GM18505 (cell line): ENCODE results near the gene LITAF.
"Not testable (repeated sequence)": the region's sequence is repeated elsewhere in the genome, so short reads cannot be mapped to it uniquely, and the experiment has no call there.

Source experiments
- ATAC-seq: cut with Tn5 transposase; IDR thresholded peaks from one replicate; pipeline ENCODE4 v1.9.1; 2021; ENCODE audit not compliant: unreplicated experiment
- POLR2A ChIP-seq: IDR thresholded peaks from 4 replicates; pipeline ENCODE4 v1.6.1; 2011; ENCODE audit warnings: borderline replicate concordance; ENCODE audit not compliant: insufficient read depth, insufficient read length; ENCODE audit errors: extremely low read depth

Gene LITAF

DNA sequence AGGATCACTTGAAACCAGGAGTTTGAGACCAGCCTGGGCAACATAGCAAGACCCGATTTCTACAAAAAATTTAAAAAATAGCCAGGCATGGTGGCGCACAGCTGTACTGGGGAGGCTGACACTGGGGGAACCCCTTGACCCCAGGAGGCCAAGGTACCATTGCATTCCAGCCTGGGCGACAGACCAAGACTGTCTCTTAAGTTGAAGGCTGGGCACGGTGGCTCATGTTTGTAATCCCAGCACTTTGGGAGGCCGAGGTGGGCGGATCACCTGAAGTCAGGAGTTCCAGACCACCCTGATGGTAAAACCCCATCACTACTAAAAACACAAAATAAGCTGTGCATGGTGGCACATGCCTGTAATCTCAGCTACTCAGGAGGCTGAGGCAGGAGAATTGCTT is 74.9 kb downstream of the LITAF start:
- TF ChIP-seq POLR2A: no peak
- no peak for ATAC-seq

DNA sequence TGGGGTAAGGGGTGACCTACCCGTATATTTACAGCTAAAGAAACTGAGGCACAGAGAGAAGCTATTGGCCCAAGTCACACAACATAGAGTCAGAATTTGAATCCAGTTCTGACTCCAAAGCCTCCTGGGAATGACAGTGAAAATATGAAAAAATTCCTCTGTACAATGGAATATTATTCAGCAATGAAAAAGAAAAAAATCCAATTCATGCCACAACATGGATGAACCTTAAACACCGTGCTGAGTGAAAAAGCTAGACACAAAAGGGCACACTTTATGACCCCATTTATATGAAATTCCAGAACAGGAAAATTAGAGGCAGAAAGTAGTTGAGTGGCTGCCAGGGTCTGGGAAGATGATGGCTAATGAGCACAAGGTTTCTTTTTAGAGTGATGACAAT is 75.4 kb downstream of the LITAF start:
- no peak for ATAC-seq
- no peak for TF ChIP-seq POLR2A

DNA sequence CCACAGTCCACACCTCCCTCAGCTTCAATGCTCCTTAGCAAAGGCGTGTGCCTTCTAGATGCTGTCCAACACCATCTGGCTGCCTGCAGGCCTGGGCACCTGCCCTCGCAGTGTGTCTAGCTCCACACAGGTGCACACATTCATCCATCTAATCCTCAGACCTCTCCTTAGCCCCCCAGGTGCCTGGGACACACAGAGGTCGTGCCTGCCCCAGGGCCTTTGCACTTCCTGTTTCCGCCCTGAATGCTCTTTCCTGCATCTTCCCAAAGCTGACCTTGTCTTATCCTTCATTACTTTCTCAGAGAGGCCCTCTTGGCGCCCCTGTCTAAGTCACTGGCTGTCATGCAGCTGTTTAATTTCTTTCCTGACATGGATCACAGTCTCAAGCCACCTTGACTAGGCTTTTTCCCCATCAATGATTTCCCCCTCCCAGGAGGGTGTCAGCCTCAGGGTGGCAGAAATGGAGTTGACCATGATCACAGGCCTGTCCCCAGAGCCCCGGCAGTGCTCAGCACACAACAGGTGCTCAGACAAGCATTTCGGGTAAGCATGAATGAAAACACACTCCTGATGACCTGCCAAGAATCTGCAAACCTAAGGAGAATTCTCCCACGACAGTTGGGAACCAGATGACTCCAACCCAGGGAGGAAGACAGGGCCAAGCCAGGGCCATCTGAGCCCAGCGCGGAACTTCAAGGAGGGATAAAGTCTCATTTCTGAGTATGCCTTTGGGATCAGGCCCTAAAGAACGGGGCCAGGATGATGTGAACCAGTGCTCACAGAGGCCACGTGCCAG is 76.3 kb downstream of the LITAF start:
- TF ChIP-seq POLR2A: no peak
- ATAC-seq: no peak

DNA sequence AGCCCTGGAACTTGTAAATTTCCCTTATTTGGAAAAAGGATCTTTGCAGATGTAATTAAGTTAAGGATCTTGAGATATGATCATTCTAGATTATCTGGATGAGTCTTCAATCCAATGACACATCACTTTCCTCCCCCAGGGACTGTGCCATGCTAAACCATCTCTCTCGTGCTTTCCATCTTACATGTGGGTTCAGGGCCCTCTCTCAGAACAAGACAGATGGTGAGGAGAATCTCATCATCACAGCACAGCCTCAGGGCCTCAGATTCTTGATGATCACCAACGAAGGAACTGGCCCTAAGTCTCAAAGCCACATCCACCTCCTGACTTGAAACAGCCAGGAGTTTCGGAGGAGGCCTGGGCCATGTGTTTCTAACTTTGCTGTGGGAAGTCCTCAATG is 78.7 kb downstream of the LITAF start:
- ATAC-seq: no peak
- TF ChIP-seq POLR2A: no peak

DNA sequence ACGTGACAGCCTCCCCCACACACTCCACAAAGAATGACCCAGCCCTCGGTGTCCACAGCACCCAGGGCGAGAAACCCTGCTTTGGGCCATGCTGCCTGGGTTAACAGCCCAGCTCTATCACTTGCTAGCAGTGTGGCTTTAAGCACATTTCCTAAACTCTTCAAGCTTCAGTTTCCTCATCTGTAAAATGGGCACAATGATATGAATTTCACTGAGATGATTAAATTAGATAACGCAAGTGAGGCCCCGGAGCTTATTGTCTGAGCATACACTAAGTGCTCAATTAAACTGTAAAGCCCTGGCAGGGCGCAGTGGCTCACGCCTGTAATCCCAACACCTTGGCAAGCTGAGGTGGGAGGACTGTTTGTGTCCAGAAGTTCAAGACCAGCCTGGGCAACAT is 79.4 kb downstream of the LITAF start:
- no peak for ATAC-seq
- TF ChIP-seq POLR2A: no peak

DNA sequence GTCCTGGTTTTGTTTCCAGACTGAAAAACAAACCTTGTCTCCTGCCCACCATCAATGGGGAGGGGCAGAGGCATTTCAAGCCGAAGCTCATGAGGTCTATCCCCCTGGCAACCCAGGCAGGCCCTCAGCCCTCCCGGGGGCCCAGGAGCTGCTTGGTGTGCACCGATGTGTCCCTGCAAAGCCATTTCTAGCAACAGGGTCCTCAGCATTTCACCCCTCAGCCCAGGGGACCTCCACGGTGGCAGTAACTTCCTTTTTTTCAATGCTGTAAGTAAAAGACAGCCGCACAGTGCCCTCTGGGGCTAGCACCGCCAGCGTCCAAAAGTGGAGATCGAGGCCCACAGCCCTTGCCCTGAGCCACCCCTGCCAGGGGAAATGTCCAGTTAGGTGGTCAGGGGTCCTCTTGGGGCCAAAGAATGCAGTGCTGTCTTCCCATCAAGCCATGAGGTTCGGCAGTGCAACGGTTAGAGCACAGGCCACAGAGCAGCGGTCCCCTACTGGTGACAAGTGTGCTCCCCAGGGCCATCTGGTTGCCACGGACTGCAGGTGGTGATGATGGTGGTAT is 79.9 kb downstream of the LITAF start:
- ATAC-seq: no peak
- no peak for TF ChIP-seq POLR2A

DNA sequence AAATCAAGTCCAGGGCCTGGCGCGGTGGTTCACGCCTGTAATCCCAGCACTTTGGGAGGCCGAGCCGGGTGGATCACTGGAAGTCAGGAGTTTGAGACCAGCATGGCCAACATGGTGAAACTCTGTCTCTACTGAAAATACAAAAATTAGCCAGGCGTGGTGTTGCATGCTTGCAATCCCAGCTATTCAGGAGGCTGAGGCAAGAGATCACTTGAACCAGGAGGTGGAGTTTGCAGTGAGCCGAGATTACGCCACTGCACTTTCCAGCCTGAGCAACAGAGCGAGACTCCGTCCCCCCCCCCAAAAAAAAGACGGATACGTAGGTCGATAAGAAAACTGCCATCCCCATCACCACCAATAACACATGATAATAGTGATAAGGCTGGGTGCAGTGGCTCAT is 82.5 kb downstream of the LITAF start:
- not testable (repeated sequence) for ATAC-seq

DNA sequence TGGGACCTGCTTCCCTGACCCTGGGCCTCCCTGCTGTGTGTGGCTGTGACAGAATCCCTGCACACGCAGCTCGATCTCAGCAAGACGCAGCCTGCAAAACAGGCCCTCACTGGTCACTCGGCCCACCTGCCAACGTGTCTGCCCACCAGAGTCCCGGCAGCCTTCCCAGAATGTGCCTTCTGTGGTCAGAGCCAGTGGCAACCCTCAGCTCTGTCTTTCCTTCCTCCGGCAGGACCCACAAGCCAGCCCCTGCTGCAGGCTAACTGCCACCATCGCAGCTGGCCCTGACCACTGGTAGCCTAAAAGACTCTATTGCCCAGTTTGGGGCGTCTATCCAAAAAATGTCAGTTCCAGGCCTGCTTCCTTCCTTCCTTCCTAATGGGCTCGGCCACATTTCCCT is 83.2 kb downstream of the LITAF start:
- ATAC-seq: no peak
- TF ChIP-seq POLR2A: no peak

DNA sequence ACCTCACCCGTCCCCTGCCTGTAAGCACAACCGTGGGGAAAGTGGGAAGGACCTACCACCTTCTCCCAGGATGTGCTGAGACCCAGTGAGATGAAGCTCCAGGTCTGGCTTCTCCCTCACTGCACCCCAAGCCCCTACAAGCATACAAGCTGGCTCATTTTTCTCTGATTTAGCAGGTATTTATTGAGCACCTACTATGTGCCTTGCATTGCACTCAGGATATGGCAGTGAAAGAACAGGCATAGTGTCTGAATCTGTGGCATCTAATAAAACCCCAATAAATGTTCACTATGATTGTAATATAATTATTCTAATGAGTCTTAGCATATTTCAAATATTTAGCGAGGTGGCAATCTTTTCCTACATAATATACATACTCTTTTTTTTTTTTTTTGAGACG is 84.5 kb downstream of the LITAF start:
- no peak for ATAC-seq
- TF ChIP-seq POLR2A: no peak

DNA sequence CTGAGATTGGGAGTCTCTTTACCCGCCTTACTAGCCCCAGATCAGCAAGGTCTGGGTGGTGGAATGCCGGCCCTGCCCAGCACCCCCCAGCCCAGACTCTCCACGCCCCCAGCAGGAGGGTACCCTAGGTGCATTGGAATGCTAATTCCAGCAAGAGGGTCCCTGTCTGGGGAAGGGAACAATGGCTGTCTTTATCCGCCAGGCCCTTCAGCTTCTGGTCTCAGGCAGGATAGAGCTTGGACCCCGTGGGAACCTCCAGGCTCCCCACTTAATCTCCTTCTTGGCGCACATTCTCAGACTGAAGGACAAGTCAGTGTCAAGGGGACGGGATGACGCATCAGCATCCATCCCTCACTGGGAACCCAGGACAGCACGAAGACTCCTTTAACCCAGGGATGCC is 85.1 kb downstream of the LITAF start:
- ATAC-seq: no peak
- no peak for TF ChIP-seq POLR2A

DNA sequence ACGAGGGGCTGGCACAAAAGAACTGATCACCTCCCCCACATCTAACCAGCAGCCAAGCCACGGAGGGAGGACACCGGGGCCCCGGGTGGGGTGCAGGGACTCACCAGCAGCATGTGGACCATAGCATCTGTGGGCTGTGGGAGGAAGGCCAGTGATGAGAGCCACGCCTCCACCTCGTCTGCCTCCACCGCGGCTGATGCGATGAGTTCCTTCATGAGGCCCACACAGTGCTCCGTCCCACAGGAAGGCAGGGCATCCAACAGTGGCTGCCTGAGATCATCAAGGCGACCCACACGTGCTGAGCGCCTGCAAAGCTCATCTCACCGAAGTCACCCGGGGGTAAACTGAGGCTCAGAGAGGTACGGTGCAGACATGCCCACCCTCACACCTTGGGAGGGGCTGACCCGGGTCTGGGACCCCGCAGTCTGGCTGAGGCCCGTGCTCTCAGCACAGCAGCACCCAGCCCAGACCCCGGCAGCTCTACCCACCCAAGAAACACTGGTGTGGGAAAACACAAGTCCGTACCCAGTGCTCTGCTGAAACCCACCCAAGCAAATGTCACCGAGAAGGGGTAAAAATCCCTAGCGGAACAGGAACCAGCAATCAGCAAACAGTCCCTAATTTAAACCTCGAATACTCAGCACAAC is 85.9 kb downstream of the LITAF start:
- no peak for ATAC-seq
- TF ChIP-seq POLR2A: no peak

DNA sequence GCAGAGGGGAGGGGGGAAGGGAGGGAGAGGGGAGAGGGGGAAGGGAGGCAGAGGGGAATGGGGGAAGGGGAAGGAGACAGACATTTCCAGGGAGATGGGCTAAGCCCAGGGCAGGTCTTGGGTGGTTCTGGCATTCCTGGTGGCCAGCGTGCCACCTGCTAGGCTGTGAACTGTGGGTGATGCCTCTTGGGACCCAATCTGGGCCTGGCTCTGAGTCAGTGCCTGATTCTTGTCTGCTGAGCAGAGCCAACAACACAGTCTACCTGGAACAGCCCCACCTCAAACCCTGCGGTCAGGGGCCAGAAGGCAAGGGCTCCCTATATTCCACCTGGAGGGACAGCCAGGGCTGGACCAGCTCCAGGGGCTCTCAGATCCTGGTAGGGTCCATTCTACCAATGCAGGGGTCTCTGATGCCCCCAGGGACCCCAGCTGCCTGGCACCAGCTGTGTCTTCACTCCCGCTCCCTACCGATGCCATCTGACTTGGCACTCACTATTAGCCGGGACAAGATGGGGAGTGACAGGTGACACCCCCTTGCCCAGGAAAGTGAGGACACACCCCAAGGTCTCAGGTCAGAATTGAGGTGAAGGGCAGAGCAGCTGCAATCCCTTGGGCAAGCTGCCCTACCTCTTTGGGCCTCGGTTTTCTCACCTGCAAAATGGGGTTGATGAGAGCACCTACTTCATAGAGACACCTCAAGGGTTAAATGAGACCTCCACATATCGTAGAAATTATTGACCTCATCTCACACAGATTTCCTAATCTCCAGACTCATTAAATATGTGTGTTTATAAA is 87.2 kb downstream of the LITAF start:
- no peak for TF ChIP-seq POLR2A
- no peak for ATAC-seq

DNA sequence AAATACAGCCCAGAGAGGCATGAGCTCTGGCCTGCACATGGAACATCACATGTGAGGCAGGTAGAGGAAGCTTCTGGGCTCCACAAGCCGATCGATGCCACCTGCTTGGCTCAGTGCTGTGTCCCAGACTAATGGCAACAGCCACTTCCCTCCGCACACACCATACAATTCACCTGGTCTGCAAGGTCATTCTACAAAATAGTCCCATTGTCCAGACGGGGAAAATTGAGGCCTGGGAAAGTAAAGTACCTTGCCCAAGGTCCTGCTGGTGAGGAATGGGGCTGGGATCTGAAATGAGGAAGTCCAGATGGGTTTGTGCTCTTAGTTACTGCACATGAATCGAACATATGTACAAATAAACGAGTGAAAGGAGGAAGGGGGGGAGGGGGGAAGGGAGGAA is 88.0 kb downstream of the LITAF start:
- no peak for TF ChIP-seq POLR2A
- no peak for ATAC-seq
